SH-SY5Y (cell line): ENCODE measurements around the gene VAV1.

ENCODE experiments used
- GATA2 ChIP-seq: IDR thresholded peaks from 2 replicates; pipeline ENCODE4 v1.6.1; 2011; ENCODE audit warnings: mild to moderate bottlenecking, low read depth, low read length
- GATA3 ChIP-seq: IDR thresholded peaks from 2 replicates; pipeline ENCODE4 v1.6.1; 2011; ENCODE audit warnings: low read depth, mild to moderate bottlenecking, low read length, moderate library complexity

Gene VAV1

GRCh38 chr19:6734096-6734696, 38.3 kb upstream of the VAV1 start:
- no peak for TF ChIP-seq GATA2
- no peak for TF ChIP-seq GATA3

GRCh38 chr19:6735181-6735911, 37.2 kb upstream of the VAV1 start:
- TF ChIP-seq GATA2 = no peak
- no peak for TF ChIP-seq GATA3

- TF ChIP-seq GATA3 = no peak
- no peak for TF ChIP-seq GATA2
These were observed 36.2 kb upstream of the VAV1 start for GRCh38 chr19:6736169-6736916.

- TF ChIP-seq GATA2 (no peak), GATA3 (no peak)
These were observed 35.6 kb upstream of the VAV1 start for GRCh38 chr19:6736917-6737283.

GRCh38 chr19:6737284-6737872, 35.1 kb upstream of the VAV1 start, which contains the start of gene GPR108:
GPR108 (minus strand) TSS chr19:6737580; CDS start chr19:6737576, 4 bp downstream.
- no peak for TF ChIP-seq GATA2
- TF ChIP-seq GATA3 = no peak

GRCh38 chr19:6737873-6738786, 34.4 kb upstream of the VAV1 start:
- TF ChIP-seq GATA3 = no peak
- no peak for TF ChIP-seq GATA2

GRCh38 chr19:6738787-6739389, 33.6 kb upstream of the VAV1 start:
- TF ChIP-seq GATA3 (no peak), GATA2 (no peak)

- TF ChIP-seq GATA2 (no peak), GATA3 (no peak)
These were observed 33.1 kb upstream of the VAV1 start, which contains the start of gene TRIP10 for GRCh38 chr19:6739390-6739882. TRIP10 (plus strand) TSS chr19:6739680; CDS start chr19:6739762, 82 bp downstream.

GRCh38 chr19:6739883-6740588, 32.5 kb upstream of the VAV1 start:
- TF ChIP-seq GATA3 (no peak), GATA2 (no peak)

GRCh38 chr19:6740589-6741343, 31.7 kb upstream of the VAV1 start:
- TF ChIP-seq GATA2 = no peak

- no peak for TF ChIP-seq GATA3
- no peak for TF ChIP-seq GATA2
These were observed 29.4 kb upstream of the VAV1 start for GRCh38 chr19:6743066-6743465.
